Lower leg skin (tissue), 3 donors: ENCODE measurements around the gene ATP23.

ENCODE experiments used
- CTCF ChIP-seq, 3 donors: fragments of 450-650 bp; IDR thresholded peaks; one replicate each; pipeline ENCODE4 v1.5.1; 2016; ENCODE audit warnings: antibody characterized with exemption in 3 of 3, mild to moderate bottlenecking in 3 of 3, moderate library complexity in 2 of 3
- POLR2A ChIP-seq, 2 donors: fragments of 450-650 bp; IDR thresholded peaks; one replicate each; pipeline ENCODE4 v1.6.1; 2016 to 2017; ENCODE audit warnings: antibody characterized with exemption in 2 of 2, mild to moderate bottlenecking in 1 of 2, moderate library complexity in 1 of 2

- no peak for TF ChIP-seq CTCF (IDR thresholded peaks at IDR 0.05)
- no peak for TF ChIP-seq POLR2A (IDR thresholded peaks at IDR 0.05)
These were observed 6.0 kb upstream of the ATP23 start for GRCh38 chr12:57935331-57935730.
